HL-60/S4 treated with phorbol 12-myristate 13-acetate at 8.2 ng/mL for 4 days and 3 days (cell line): ENCODE results near the gene FBLN5.

ENCODE experiments used
- in situ Hi-C: fragments of 300-500 bp; cut with MboI; formaldehyde crosslinking; loops from 2 replicates; pipeline ENCODE4 v1.15.0; 2022; ENCODE audit warnings: low sequenced_read_pairs

FBLN5 gene

GRCh38 chr14:91947475-91948184 is at the start of gene FBLN5:
FBLN5 (minus strand) TSS chr14:91947694; CDS start chr14:91947229, 465 bp downstream.
- in situ Hi-C loops = loop anchor here (25.0 kb wide), 1 partner anchor 285 kb away; no protein-coding TSS in a partner anchor

- in situ Hi-C loops = no loop called here
Observed at GRCh38 chr14:91996948-91997371, 49.5 kb upstream of the FBLN5 start.

- in situ Hi-C loops = no loop called here
Observed at GRCh38 chr14:91987192-91987591, 39.7 kb upstream of the FBLN5 start.

GRCh38 chr14:91985521-91986255 is 38.2 kb upstream of the FBLN5 start:
- in situ Hi-C loops = no loop called here

- in situ Hi-C loops = no loop called here
Observed at GRCh38 chr14:91985008-91985407, 37.5 kb upstream of the FBLN5 start.

GRCh38 chr14:91983588-91983987 is 36.1 kb upstream of the FBLN5 start:
- in situ Hi-C loops = no loop called here

- in situ Hi-C loops = no loop called here
Observed at GRCh38 chr14:91980157-91980556, 32.7 kb upstream of the FBLN5 start.

GRCh38 chr14:91977884-91978283 is 30.4 kb upstream of the FBLN5 start:
- in situ Hi-C loops = no loop called here

- in situ Hi-C loops = no loop called here
Observed at GRCh38 chr14:91975763-91976162, 28.3 kb upstream of the FBLN5 start.

GRCh38 chr14:91971188-91971778 is 23.8 kb upstream of the FBLN5 start:
- in situ Hi-C loops = no loop called here

GRCh38 chr14:91968280-91968679 is 20.8 kb upstream of the FBLN5 start:
- in situ Hi-C loops = no loop called here

GRCh38 chr14:91964724-91965123 is 17.2 kb upstream of the FBLN5 start:
- in situ Hi-C loops = no loop called here

GRCh38 chr14:91964011-91964410 is 16.5 kb upstream of the FBLN5 start:
- in situ Hi-C loops = no loop called here

GRCh38 chr14:91963465-91963864 is 16.0 kb upstream of the FBLN5 start:
- in situ Hi-C loops = no loop called here

- in situ Hi-C loops = no loop called here
Observed at GRCh38 chr14:91961297-91962220, 14.1 kb upstream of the FBLN5 start.

- in situ Hi-C loops = no loop called here
Observed at GRCh38 chr14:91957876-91958313, 10.4 kb upstream of the FBLN5 start.

- in situ Hi-C loops = no loop called here
Observed at GRCh38 chr14:91956616-91957015, 9.1 kb upstream of the FBLN5 start.

- in situ Hi-C loops = no loop called here
Observed at GRCh38 chr14:91955168-91955567, 7.7 kb upstream of the FBLN5 start.

GRCh38 chr14:91953170-91953985 is 5.9 kb upstream of the FBLN5 start:
- in situ Hi-C loops = no loop called here
